ENCODE measurements around the gene CDK5RAP1.
A peak's percentile ranks its signal among the peaks of the same experiment; 100 is the strongest.
"Not testable (repeated sequence)": the region's sequence is repeated elsewhere in the genome, so short reads cannot be mapped to it uniquely, and the experiment has no call there.

Gene CDK5RAP1

GRCh38 chr20:33418033-33418432 lies 16.7 kb upstream of the CDK5RAP1 start:
- DNase-seq, result no peak

GRCh38 chr20:33415948-33416347 lies 14.6 kb upstream of the CDK5RAP1 start:
- DNase-seq, result peak in 1 of 2 experiments; percentile 23

- DNase-seq, result no peak
These were observed 11.1 kb upstream of the CDK5RAP1 start for GRCh38 chr20:33412484-33412838.

GRCh38 chr20:33411711-33412483 lies 10.6 kb upstream of the CDK5RAP1 start:
- DNase-seq, result no peak

- no peak for DNase-seq
These were observed 9.9 kb upstream of the CDK5RAP1 start for GRCh38 chr20:33411242-33411641.

GRCh38 chr20:33410081-33410742 lies 8.9 kb upstream of the CDK5RAP1 start:
- no peak for DNase-seq

GRCh38 chr20:33408716-33409654 lies 7.7 kb upstream of the CDK5RAP1 start:
- DNase-seq, result peak; percentile 21 to 34

- no peak for DNase-seq
These were observed 7.0 kb upstream of the CDK5RAP1 start for GRCh38 chr20:33408313-33408712.

- DNase-seq, result no peak
These were observed 6.5 kb upstream of the CDK5RAP1 start for GRCh38 chr20:33407796-33408195.

- peak; percentile 86 to 88 for DNase-seq
These were observed 5.9 kb upstream of the CDK5RAP1 start for GRCh38 chr20:33407251-33407650.

GRCh38 chr20:33404281-33404680 lies 3.0 kb upstream of the CDK5RAP1 start:
- DNase-seq, result no peak

- peak in 1 of 2 experiments; percentile 11 for DNase-seq
These were observed 626 bp upstream of the CDK5RAP1 start for GRCh38 chr20:33401921-33402369.

- DNase-seq, result peak; percentile 7 to 24
These were observed 521 bp downstream of the CDK5RAP1 start for GRCh38 chr20:33400812-33401183.

GRCh38 chr20:33399924-33400323 lies 1.4 kb downstream of the CDK5RAP1 start:
- no peak for DNase-seq

GRCh38 chr20:33394718-33395117 lies 6.6 kb downstream of the CDK5RAP1 start:
- no peak for DNase-seq

- DNase-seq, result no peak
These were observed 7.7 kb downstream of the CDK5RAP1 start for GRCh38 chr20:33393609-33394008.

GRCh38 chr20:33391722-33392415 lies 9.4 kb downstream of the CDK5RAP1 start:
- no peak for DNase-seq

- not testable (repeated sequence) for DNase-seq
These were observed 12.0 kb downstream of the CDK5RAP1 start for GRCh38 chr20:33389326-33389725.

- no peak for DNase-seq
These were observed 13.1 kb downstream of the CDK5RAP1 start for GRCh38 chr20:33388268-33388667.

GRCh38 chr20:33387177-33387576 lies 14.1 kb downstream of the CDK5RAP1 start:
- DNase-seq, result no peak

GRCh38 chr20:33386673-33387072 lies 14.6 kb downstream of the CDK5RAP1 start:
- DNase-seq, result no peak

- no peak for DNase-seq
These were observed 24.0 kb downstream of the CDK5RAP1 start for GRCh38 chr20:33377366-33377765.

All from Kasumi-1 (cell line).